IMR-90 (cell line): ENCODE data around the gene DENND6B. TPM values are rescaled to one million over a fixed set of nuclear protein-coding genes. Genes with fewer than 3 reads are reported as not detected.
"Not testable (repeated sequence)": the region's sequence is repeated elsewhere in the genome, so short reads cannot be mapped to it uniquely, and the experiment has no call there.

Experiments used
- ATAC-seq: fragments of 200-7000 bp; cut with Tn5 transposase; 2 replicates; pipeline ENCODE4 v1.9.1; 2020; ENCODE audit warnings: low read depth, mild to moderate bottlenecking, moderate library complexity
- BruUV-seq: library from RNA; stranded (reverse); fragments of 400-500 nt; replicated peaks from 2 replicates; lab custom pipeline; 2021; lab: Mats Ljungman, UMichigan
- CTCF ChIA-PET: fragments of 300-600 bp; formaldehyde crosslinking; extraction: SDS; loops from one replicate; lab custom pipeline; 2021; ENCODE audit warnings: antibody characterized with exemption; lab: Yijun Ruan, JAX
- POLR2A ChIA-PET: fragments of 300-600 bp; sonication (Branson Sonifier 250); formaldehyde crosslinking; loops from one replicate; lab custom pipeline; 2022; ENCODE audit warnings: antibody characterized with exemption; ENCODE audit not compliant: unreplicated experiment; lab: Charles Lee
- DNase-seq: peaks from one replicate; pipeline ENCODE4 v3.0.0; 2013
- H2AFZ ChIP-seq: replicated peaks from 2 replicates; pipeline ENCODE3; 2013; ENCODE audit warnings: low read length, mild to moderate bottlenecking; ENCODE audit not compliant: poor library complexity
- H2AK5ac ChIP-seq: 2 replicates; pipeline ENCODE4 v1.6.1; 2013; ENCODE audit warnings: low read depth, low read length, inconsistent platforms
- H2AK9ac ChIP-seq: replicated peaks from 2 replicates; pipeline ENCODE3; 2013; ENCODE audit warnings: mild to moderate bottlenecking, low read depth, low read length, moderate library complexity; ENCODE audit not compliant: poor library complexity
- H2BK120ac ChIP-seq: 2 replicates; pipeline ENCODE4 v1.6.1; 2013; ENCODE audit warnings: low read depth, low read length, inconsistent platforms
- H2BK15ac ChIP-seq: 3 replicates; pipeline ENCODE4 v1.6.1; 2013; ENCODE audit warnings: low read depth, low read length, inconsistent platforms
- H2BK20ac ChIP-seq: 2 replicates; pipeline ENCODE4 v1.6.1; 2013; ENCODE audit warnings: low read depth, mild to moderate bottlenecking, inconsistent platforms, low read length, moderate library complexity
- H2BK5ac ChIP-seq: 2 replicates; pipeline ENCODE4 v1.6.1; 2013; ENCODE audit warnings: mild to moderate bottlenecking, low read depth, low read length, inconsistent platforms; ENCODE audit not compliant: poor library complexity, severe bottlenecking
- H3K14ac ChIP-seq: replicated peaks from 2 replicates; pipeline ENCODE4 v1.6.1; 2013; ENCODE audit warnings: low read depth, low read length, inconsistent platforms
- H3K18ac ChIP-seq: 2 replicates; pipeline ENCODE4 v1.6.1; 2013; ENCODE audit warnings: low read depth, low read length, control low read depth
- H3K23ac ChIP-seq: 2 replicates; pipeline ENCODE4 v1.6.1; 2013; ENCODE audit warnings: low read depth, low read length, inconsistent platforms
- H3K27ac ChIP-seq: 2 replicates; pipeline ENCODE4 v1.5.1; 2013; ENCODE audit warnings: mild to moderate bottlenecking, control low read depth, low read length; ENCODE audit not compliant: insufficient read depth
- H3K27me3 ChIP-seq: 2 replicates; pipeline ENCODE4 v1.6.1; 2013; ENCODE audit warnings: low read length; ENCODE audit not compliant: control insufficient read depth, insufficient read depth
- H3K36me3 ChIP-seq: 2 replicates; pipeline ENCODE4 v1.6.1; 2013; ENCODE audit warnings: low read length, mixed read lengths; ENCODE audit not compliant: control insufficient read depth, insufficient read depth
- H3K4ac ChIP-seq: 2 replicates; pipeline ENCODE4 v1.6.1; 2013; ENCODE audit warnings: low read depth, low read length, inconsistent platforms
- H3K4me1 ChIP-seq: 2 replicates; pipeline ENCODE4 v1.6.1; 2013; ENCODE audit warnings: low read length, mixed read lengths; ENCODE audit not compliant: control insufficient read depth, insufficient read depth
- H3K4me2 ChIP-seq: 2 replicates; pipeline ENCODE4 v1.6.1; 2013; ENCODE audit warnings: low read depth, mild to moderate bottlenecking, control low read depth, low read length, moderate library complexity
- H3K4me3 ChIP-seq: 2 replicates; pipeline ENCODE4 v1.5.1; 2013; ENCODE audit warnings: low read depth, mild to moderate bottlenecking, control low read depth, low read length, moderate library complexity; ENCODE audit not compliant: insufficient read depth
- H3K56ac ChIP-seq: 2 replicates; pipeline ENCODE4 v1.6.1; 2013; ENCODE audit warnings: low read length, inconsistent platforms; ENCODE audit not compliant: insufficient read depth; ENCODE audit errors: extremely low read depth
- H3K79me1 ChIP-seq, 2 experiments: 2 replicates each; pipeline ENCODE4 v1.6.1; 2013; ENCODE audit warnings: low read length in 2 of 2, inconsistent platforms in 1 of 2, low read depth in 1 of 2
- H3K9ac ChIP-seq: 2 replicates; pipeline ENCODE4 v1.6.1; 2013; ENCODE audit warnings: low read depth, low read length, control low read depth
- H3K9me1 ChIP-seq: 2 replicates; pipeline ENCODE4 v1.6.1; 2013; ENCODE audit warnings: low read length, inconsistent platforms; ENCODE audit not compliant: insufficient read depth
- H3K9me3 ChIP-seq: 2 replicates; pipeline ENCODE4 v1.6.1; 2013; ENCODE audit warnings: low read length; ENCODE audit not compliant: control insufficient read depth, insufficient read depth
- H4K20me1 ChIP-seq: 2 replicates; pipeline ENCODE4 v1.6.1; 2013; ENCODE audit warnings: low read length, inconsistent platforms; ENCODE audit not compliant: insufficient read depth
- H4K5ac ChIP-seq: 2 replicates; pipeline ENCODE4 v1.6.1; 2013; ENCODE audit warnings: mild to moderate bottlenecking, low read depth, low read length, control low read depth
- H4K8ac ChIP-seq, 2 experiments: 2 replicates each; pipeline ENCODE4 v1.6.1; 2013; ENCODE audit warnings: low read depth in 2 of 2, low read length in 2 of 2, control low read depth in 1 of 2, inconsistent platforms in 1 of 2
- H4K91ac ChIP-seq: 2 replicates; pipeline ENCODE4 v1.6.1; 2013; ENCODE audit warnings: low read depth, low read length, inconsistent platforms; ENCODE audit not compliant: insufficient read depth
- WGBS, 2 experiments: methylation state at CpG; one replicate each; pipeline versions ENCODE4 v1.1.5 to v1.1.7; 2013; ENCODE audit warnings: missing lambda C conversion rate in 2 of 2; ENCODE audit not compliant: insufficient read length in 1 of 2; ENCODE audit errors: extremely low coverage in 2 of 2; 5-methylcytosine and 5-hydroxymethylcytosine counted together
- dilution Hi-C: fragments of 300-500 bp; cut with HindIII; formaldehyde crosslinking; loops from one replicate; pipeline ENCODE4 v1.14.3; 2018; ENCODE audit warnings: low sequenced_read_pairs; ENCODE audit not compliant: unreplicated experiment
- in situ Hi-C: fragments of 300-500 bp; cut with MboI; formaldehyde crosslinking; loops from 3 replicates; pipeline ENCODE4 v1.14.3; 2019; ENCODE audit warnings: low sequenced_read_pairs, inconsistent platforms, mixed read lengths
- intact Hi-C: fragments of 100-400 bp; cut with micrococcal nuclease; formaldehyde crosslinking; loops from 2 replicates; pipeline ENCODE4 v1.10.0; 2022
- polyA plus RNA-seq, 3 experiments: library from polyadenylated mRNA; depleted of rRNA; stranded (reverse); fragments of >200 nt; gene quantifications; 2 replicates each; pipeline ENCODE4 v1.2.3, GENCODE V29; 2012; ENCODE audit warnings: low replicate concordance in 1 of 3
- total RNA-seq: library from RNA; depleted of rRNA; stranded (reverse); fragments of >200 nt; gene quantifications from 2 replicates; pipeline ENCODE4 v1.2.3, GENCODE V29; 2012

DENND6B gene
- total and polyA plus RNA-seq, 2 of the 4 experiments (the other 2 are of a cell fraction): 0.36 to 4.9 TPM

- H2BK15ac ChIP-seq, POLR2A ChIA-PET, H2BK5ac ChIP-seq, in situ Hi-C loops, H3K9ac ChIP-seq, H3K4ac ChIP-seq, H2BK20ac ChIP-seq, H2AK9ac ChIP-seq, H3K4me3 ChIP-seq, H3K18ac ChIP-seq, H2BK120ac ChIP-seq, H3K23ac ChIP-seq, H4K5ac ChIP-seq, H3K4me2 ChIP-seq, H2AK5ac ChIP-seq, H4K91ac ChIP-seq, H3K27me3 ChIP-seq, H3K14ac ChIP-seq, H3K4me1 ChIP-seq, BruUV-seq, intact Hi-C loops, H3K56ac ChIP-seq, H3K9me3 ChIP-seq, H3K27ac ChIP-seq, ATAC-seq, H4K8ac ChIP-seq, dilution Hi-C loops, H2AFZ ChIP-seq, DNase-seq, CTCF ChIA-PET: not testable (repeated sequence)
- WGBS, 2 experiments: 94% methylated on average over 5 of the region's 11 CpGs; no CpG with 5 or more reads in 1 of the 2 experiments
- H3K36me3 ChIP-seq: peaks cover 26% of the 10 kb centered on the region
- H4K20me1 ChIP-seq: peaks cover 79% of the 10 kb centered on the region
- peaks cover 27% of the 10 kb centered on the region for H3K9me1 ChIP-seq
- peaks cover 43 to 75% of the 10 kb centered on the region in 2 experiments for H3K79me1 ChIP-seq
Observed at GRCh38 chr22:50363803-50364194, 37.0 kb upstream of the DENND6B start.
